Lung (tissue), 12 donors: ENCODE data around the gene DEPDC5. TPM values are rescaled to one million over a fixed set of nuclear protein-coding genes. Genes with fewer than 3 reads are reported as not detected.
"Not testable (repeated sequence)": the region's sequence is repeated elsewhere in the genome, so short reads cannot be mapped to it uniquely, and the experiment has no call there.

ENCODE experiments used
- ATAC-seq: fragments of 200-7000 bp; cut with Tn5 transposase; one replicate; pipeline ENCODE4 v1.9.1; 2020; ENCODE audit warnings: moderate number of reproducible peaks; ENCODE audit not compliant: insufficient read depth, low FRiP score
- DNase-seq, 3 donors: peaks; one replicate each; pipeline ENCODE4 v3.0.0-alpha.2; 2013 to 2017
- H3K27ac ChIP-seq, 2 donors: one replicate each; pipeline ENCODE4 v1.5.1; 2013; ENCODE audit warnings: mild to moderate bottlenecking in 2 of 2, moderate library complexity in 2 of 2, control low read depth in 1 of 2, inconsistent platforms in 1 of 2, low read depth in 1 of 2, low read length in 1 of 2
- H3K27me3 ChIP-seq, 3 donors: one replicate each; pipeline ENCODE4 v1.5.1; 2013; ENCODE audit warnings: low read length in 2 of 3; ENCODE audit not compliant: control insufficient read depth in 3 of 3, insufficient read depth in 3 of 3
- H3K36me3 ChIP-seq, 4 donors: one replicate each; pipeline ENCODE4 v1.5.1; 2013; ENCODE audit warnings: low read length in 4 of 4, mild to moderate bottlenecking in 1 of 4, moderate library complexity in 1 of 4; ENCODE audit not compliant: control insufficient read depth in 4 of 4, insufficient read depth in 4 of 4
- H3K4me1 ChIP-seq, 5 donors: one replicate each; pipeline ENCODE4 v1.5.1; 2013; ENCODE audit warnings: low read length in 5 of 5, mild to moderate bottlenecking in 2 of 5, moderate library complexity in 1 of 5; ENCODE audit not compliant: control insufficient read depth in 5 of 5, insufficient read depth in 5 of 5
- H3K4me3 ChIP-seq: one replicate; pipeline ENCODE4 v1.5.1; 2013; ENCODE audit warnings: mild to moderate bottlenecking, control low read depth, moderate library complexity
- H3K9ac ChIP-seq, 2 donors: one replicate each; pipeline ENCODE4 v1.5.1; 2013; ENCODE audit warnings: low read length in 2 of 2, control low read depth in 1 of 2; ENCODE audit not compliant: insufficient read depth in 1 of 2
- H3K9me3 ChIP-seq, 4 donors: one replicate each; pipeline ENCODE4 v1.5.1; 2013; ENCODE audit warnings: low read length in 3 of 4, mild to moderate bottlenecking in 1 of 4, moderate library complexity in 1 of 4; ENCODE audit not compliant: control insufficient read depth in 4 of 4, insufficient read depth in 3 of 4
- WGBS, 2 donors: extraction: QIAGEN DNeasy Blood & Tissue Kit; methylation state at CpG; one replicate each; pipeline ENCODE4 v1.1.7; 2013; 5-methylcytosine and 5-hydroxymethylcytosine counted together
- polyA plus RNA-seq, 2 donors: library from polyadenylated mRNA; stranded (reverse); fragments of 200-250 nt; gene quantifications; one replicate each; pipeline ENCODE4 v1.2.1, GENCODE V29; 2013
- total RNA-seq, 2 donors: library from RNA; depleted of rRNA in 1 of 2; stranded (reverse); fragments of >200 nt in 1 of 2; gene quantifications; one replicate each; pipeline ENCODE4 v1.2.1, GENCODE V29; 2014 to 2021
- TF ChIP-seq, protein P1 (sequence below): IDR thresholded peaks from 2 replicates; pipeline ENCODE4 v1.5.1; 2012; ENCODE audit warnings: mild to moderate bottlenecking; ENCODE audit errors: control extremely low read depth, extremely low read depth
- donor health status: control.
- donor health status: control.
- donor health status: Bipolar disorder and iron deficiency.
- donor health status: healthy.
- donor health status: DM: yes; HTN: yes; CAD: no.

The DEPDC5 gene
- total and polyA plus RNA-seq, 4 donors: 6.6 to 29.0 (median 16.3) TPM

DNA sequence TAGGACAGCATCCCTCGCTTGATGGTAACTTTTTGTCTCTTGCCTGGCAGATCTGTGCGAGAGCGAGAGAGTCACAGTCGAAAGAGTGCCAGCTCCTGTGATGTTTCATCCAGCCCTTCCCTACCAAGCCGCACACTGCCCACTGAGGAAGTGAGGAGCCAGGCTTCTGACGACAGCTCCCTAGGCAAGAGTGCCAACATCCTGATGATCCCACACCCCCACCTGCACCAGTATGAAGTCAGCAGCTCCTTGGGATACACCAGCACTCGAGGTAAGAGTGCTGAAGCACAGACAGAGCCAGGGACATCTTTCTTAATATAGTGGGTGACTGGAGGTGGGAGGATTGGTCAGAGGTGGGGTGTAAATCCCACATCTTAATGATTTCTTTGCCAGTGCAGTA is 61.1 kb downstream of the DEPDC5 start:
- Histone ChIP-seq H3K4me3 (no peak overlapping the region), H3K4me1 (no peaks in the 10 kb centered on the region), H3K36me3 (peaks cover 31 to 51% (median 44%) of the 10 kb centered on the region in 4 donors), H3K9ac (no peak overlapping the region), H3K27me3 (no peaks in the 10 kb centered on the region), H3K9me3 (no peaks in the 10 kb centered on the region), H3K27ac (no peak overlapping the region)
- TF ChIP-seq, protein P1, sequence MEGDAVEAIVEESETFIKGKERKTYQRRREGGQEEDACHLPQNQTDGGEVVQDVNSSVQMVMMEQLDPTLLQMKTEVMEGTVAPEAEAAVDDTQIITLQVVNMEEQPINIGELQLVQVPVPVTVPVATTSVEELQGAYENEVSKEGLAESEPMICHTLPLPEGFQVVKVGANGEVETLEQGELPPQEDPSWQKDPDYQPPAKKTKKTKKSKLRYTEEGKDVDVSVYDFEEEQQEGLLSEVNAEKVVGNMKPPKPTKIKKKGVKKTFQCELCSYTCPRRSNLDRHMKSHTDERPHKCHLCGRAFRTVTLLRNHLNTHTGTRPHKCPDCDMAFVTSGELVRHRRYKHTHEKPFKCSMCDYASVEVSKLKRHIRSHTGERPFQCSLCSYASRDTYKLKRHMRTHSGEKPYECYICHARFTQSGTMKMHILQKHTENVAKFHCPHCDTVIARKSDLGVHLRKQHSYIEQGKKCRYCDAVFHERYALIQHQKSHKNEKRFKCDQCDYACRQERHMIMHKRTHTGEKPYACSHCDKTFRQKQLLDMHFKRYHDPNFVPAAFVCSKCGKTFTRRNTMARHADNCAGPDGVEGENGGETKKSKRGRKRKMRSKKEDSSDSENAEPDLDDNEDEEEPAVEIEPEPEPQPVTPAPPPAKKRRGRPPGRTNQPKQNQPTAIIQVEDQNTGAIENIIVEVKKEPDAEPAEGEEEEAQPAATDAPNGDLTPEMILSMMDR: no peak
- no peak for DNase-seq
- no peak for ATAC-seq
- 95 to 96% methylated on average over 7 of the region's 7 CpGs for WGBS, 2 donors

DNA sequence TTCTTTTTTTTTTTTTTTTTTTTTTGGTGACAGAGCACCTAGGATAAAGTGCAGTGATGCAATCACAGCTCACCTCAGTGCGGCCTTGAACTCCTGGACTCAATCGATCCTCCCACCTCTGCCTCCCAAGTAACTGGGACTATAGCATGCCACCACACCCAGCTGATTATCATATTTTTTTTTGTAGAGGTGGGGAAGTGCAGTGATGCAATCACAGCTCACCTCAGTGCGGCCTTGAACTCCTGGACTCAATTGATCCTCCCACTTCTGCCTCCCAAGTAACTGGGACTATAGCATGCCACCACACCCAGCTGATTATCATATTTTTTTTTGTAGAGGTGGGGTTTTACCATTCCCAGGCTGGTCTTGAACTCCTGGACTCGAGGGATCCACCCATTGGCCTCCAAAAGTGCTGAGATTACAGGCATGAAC is 61.6 kb downstream of the DEPDC5 start:
- not testable (repeated sequence) for ATAC-seq, DNase-seq, H3K9me3 ChIP-seq, H3K4me1 ChIP-seq, H3K27ac ChIP-seq, H3K4me3 ChIP-seq, H3K9ac ChIP-seq, H3K27me3 ChIP-seq
- peaks cover 31 to 51% (median 44%) of the 10 kb centered on the region in 4 donors for H3K36me3 ChIP-seq
- 96 to 98% methylated on average over 4 of the region's 4 CpGs for WGBS, 2 donors

DNA sequence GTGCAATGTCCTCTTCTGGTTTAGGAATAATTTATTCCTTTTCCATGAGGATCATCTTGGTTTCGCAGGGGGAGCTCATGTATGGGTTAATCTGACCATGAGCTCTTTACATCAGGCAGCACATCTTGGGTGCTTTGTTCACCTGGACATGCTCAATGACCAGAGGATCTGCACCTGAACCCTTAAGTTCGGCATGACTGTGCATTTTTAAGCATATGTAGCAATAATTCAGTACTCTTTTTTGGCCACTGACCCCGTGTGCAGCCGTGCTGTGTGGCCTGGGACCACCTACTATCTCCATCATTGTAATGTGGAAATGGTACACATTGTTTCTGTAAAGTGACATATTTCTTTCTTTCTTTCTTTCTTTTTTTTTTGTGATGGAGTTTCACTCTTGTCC is 62.9 kb downstream of the DEPDC5 start:
- Histone ChIP-seq H3K9ac (no peak overlapping the region), H3K9me3 (no peaks in the 10 kb centered on the region), H3K4me3 (no peak overlapping the region), H3K27me3 (no peaks in the 10 kb centered on the region), H3K36me3 (peaks cover 30 to 49% (median 41%) of the 10 kb centered on the region in 4 donors), H3K27ac (no peak overlapping the region), H3K4me1 (no peaks in the 10 kb centered on the region)
- 96% methylated on average over 4 of the region's 4 CpGs for WGBS, 2 donors
- TF ChIP-seq, protein P1: no peak
- no peak for DNase-seq
- no peak for ATAC-seq

- TF ChIP-seq, protein P1: no peak
- no peak for DNase-seq
- ATAC-seq: no peak
- Histone ChIP-seq H3K9ac (no peak overlapping the region), H3K36me3 (peaks cover 44 to 56% (median 50%) of the 10 kb centered on the region in 4 donors), H3K4me1 (no peaks in the 10 kb centered on the region), H3K27ac (no peak overlapping the region), H3K4me3 (no peak overlapping the region), H3K27me3 (no peaks in the 10 kb centered on the region), H3K9me3 (no peaks in the 10 kb centered on the region)
- 85 to 89% methylated on average over 10 of the region's 10 CpGs for WGBS, 2 donors
These were observed 64.9 kb downstream of the DEPDC5 start for GRCh38 chr22:31818481-31819392.
